ENCODE measurements around the gene CYTH4.

The CYTH4 gene

DNA sequence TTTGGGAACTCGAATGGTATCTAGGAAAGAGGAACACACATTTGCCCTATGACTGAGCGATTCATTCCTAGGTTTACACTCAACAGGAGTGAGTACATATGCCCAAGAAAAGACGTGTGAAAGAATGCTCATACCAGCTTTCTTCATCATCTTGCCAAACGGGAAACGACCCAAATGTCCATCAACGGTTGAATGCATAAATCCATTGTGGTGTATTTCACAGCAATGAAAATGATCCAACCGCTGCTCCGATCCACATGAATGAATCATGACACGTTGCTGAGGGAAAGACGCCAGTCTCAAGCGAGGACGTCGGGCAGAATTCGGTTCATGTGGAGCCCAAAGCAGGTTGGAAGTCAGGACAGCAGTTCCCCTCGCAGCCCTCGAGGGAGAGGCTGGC lies 71.5 kb downstream of the CYTH4 start:
- DNase-seq = no peak

DNA sequence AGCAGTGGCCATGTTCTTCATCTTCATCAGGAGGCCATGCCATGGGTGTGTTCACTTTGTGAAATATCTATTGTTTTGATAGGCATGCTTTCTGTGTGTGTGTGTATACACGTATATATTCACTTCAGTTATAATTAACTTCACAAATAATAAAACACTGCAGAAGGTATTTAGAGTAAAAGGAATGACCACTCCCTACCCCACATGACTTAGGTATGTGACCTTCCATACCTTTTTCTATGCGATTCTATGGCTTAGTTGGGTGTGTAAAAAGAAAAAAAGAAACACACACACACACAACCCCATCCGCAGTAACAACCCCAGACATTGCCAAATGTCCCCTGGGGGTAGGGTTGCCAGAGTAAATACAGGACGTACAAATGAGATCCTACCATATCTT lies 72.0 kb downstream of the CYTH4 start:
- no peak for DNase-seq

DNA sequence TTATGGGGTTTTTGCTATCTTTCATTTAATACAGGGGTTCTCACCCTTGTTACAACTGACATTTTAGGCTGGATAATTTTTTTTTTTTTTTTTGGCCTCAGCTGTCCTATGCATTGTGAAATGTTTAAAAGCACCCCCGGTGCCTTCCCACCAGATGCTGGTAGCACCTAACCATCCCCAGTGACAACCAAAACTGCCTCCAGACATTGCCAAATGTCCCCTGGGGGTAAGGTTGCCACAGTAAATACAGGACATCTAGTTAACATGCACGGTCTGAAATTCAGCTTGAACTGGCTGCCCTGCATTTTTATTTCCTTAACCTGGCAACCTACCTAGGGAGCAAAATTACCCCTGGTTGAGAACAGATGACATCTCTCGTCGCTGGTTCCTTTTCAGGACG lies 72.4 kb downstream of the CYTH4 start:
- no peak for DNase-seq

DNA sequence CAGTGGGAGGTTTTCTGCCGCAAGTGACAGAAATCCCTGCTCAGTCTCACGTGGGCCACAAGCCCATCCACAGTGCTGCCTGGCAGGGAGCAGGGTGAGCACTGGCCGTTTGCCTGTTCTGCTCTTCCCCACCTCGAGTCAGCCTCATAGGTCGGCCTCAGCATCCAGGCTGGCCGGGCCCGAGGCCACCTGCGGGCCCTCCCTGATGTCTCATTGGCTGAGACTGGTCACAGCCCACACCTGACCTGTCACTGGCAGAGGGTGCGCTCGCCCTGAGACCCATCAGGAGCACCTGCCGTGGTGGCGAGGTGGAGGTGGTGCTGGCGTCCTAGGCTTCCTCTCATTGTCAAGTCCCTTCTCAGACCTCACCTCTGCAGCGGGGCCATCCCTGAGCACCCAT lies 72.9 kb downstream of the CYTH4 start:
- no peak for DNase-seq

DNA sequence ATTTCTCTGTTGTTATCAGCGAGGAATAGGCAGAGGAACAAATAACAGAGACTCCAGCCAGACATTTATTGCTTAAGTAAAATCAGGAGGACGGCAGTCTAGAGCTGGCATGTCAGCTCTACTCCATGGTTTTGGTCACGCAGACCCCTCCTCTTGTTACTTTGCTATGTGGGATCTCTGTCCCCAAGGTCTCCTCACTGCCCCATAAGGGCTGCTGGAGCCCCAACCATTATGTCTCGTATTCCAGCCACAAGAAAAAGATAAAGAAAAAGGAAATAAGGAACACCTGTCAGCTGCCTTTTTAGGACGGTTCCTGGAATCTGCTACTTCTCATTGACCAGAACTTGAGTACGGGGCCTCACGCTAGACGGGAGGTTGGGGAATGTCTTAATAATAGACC lies 74.6 kb downstream of the CYTH4 start:
- no peak for DNase-seq

DNA sequence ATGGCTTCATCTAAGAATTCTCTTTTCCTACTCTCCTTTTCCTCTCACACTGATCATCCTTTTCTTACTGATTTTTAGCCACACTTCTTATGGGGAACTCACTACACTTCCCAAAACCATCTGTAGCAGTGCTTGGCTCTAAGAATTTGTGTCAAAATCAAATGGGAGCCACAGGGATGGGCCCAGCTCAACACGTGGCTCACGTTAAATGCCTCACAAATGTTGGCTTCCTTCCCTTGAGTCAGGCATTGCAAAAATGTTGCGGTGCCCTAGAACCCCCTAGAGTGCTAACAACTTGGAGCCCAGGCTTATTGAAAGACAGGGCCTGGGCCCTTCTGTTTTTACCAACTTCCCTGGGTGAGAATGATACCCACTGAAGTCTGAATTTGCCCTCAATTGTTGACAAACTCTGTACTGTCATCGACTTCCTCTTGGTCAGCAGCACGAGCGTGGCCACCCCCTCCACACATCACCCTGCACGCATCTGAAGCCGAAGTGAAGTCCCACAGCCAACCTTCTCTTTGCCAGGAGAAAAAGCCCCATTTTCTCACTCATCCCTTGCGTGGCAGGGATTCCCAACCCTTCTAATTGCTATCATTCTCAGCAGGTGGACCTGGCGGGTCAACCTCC lies 75.3 kb downstream of the CYTH4 start:
- no peak for DNase-seq

DNA sequence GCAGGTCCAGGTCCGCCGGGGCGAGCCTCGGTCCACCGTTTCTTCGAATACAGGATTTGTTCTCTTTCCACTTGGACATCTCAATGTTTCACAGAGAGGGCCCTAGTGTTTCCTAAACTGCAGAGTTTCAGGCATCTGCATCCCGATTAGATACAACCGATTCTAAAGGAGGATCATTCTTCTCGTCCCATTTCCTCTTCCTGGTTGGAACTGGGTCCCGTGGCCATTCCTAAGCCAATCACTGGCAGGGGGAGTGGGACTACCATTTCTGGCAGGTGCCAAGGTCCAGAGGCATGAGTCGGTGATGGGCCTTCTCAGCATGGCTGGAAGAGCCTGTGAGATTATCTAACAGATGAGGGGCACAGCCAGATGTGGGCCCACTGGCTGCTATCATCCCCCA lies 76.1 kb downstream of the CYTH4 start:
- no peak for DNase-seq

DNA sequence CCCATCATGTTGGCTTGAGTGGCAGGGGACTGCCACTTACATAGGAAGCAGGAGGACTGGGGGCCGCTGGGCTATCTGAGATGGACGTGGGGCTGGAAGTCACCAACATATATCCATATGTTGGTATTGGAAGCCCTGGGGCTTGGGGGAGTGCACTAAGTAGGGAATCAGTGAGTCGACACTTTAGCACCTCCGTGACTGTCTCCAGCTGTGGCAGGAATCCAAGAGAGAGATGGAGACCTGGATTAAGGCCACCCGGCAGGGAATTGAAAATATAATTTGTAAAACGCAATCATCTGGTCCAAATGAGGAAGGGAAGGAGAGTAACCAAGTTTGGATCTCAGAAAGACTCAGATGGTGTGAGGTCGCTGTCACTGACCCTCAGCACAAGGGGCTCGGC lies 76.6 kb downstream of the CYTH4 start:
- DNase-seq = no peak

DNA sequence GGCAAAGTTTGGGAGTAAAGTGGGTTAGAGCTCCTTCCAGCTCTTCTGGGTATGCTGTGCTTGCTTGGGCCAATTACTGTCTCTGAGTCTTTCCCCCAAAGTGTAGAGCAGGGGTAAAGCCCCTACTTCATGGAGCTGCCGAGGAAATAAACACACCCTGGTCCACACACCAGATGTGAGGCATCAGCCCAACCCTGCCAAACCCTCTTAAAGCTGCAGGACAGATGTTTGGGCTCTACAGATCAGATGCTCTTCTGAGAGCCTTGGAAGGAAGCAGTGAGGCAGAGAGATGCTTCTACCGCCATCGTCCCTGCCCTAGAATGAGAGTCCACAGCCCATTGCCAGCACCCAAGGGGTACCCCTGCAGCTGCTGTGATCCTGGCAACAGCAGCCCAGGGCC lies 80.3 kb downstream of the CYTH4 start:
- DNase-seq = no peak

DNA sequence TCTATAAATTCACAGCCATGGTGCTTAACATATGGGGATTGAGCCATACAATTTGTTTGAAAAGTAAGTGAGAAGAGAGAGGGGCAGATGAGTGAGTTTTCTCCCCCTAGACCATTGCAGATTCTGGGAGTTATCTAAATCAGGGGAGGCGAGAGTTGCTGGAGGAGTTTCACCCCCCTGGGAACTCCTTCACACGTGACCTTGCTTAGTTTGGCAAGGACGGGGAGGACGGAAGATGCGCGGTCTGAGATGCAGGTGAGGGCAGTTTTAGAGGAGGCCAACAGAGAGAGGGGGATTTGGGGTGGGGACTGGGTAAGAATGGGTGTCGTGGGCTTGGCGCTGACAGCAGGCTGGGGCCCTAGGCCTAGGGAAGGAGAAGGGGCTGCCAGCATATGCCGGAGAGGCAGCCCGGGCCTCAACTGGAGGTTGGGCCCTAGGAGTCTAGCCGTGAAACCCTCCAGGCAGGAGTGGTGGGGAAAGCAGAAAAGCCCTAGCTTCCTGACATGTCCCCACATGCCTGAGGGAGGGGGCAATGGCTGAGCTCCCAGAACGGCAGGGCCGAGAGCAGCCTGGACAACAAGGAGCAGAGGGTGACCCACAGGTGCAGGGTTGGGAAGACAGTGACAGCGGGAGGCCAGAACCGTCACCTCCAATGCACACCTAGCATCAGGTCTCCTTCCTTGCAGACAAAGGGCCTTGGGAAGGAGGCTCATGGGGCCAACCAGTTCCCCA lies 81.1 kb downstream of the CYTH4 start:
- no peak for DNase-seq
